ENCODE measurements around the gene DAPK2. TPM values are rescaled to one million over a fixed set of nuclear protein-coding genes. Genes with fewer than 3 reads are reported as not detected.

The DAPK2 gene
- total RNA-seq, 1 experiment from 2014 or later, result 2.3 TPM

DNA sequence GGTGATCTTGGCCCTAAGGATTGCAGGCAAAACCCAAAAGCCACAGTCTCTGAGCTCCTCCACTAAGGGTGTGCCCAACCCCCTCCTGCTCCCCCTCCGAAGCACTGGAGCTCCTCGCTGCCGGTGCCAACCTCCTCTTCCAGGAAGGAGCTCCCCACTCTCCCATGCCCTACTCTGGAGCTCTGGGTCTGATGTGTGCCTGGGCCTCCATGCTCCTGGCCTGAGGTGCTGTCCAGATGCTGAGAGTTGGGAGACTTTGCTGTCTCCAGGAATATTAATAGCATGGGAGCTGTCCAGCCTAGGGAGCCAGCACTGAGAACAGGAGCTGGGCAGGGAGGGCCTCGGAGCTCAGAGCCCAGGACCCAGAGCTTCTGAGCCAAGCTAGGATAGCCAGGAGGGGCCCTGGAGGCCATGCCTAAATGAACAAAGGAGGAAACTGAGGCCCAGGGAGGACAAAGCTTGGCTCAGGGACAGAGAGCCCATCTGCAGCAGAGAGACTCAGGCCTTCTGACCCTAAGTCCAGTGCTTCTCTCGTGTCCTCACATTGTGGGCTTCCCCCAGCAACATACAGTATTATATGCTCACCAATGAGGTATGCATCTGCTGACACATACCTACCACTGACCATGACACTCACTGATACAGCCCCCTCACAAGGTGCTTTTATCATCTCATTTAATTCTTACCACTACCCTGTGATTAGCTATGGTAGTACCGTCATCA lies 175.6 kb downstream of the DAPK2 start:
- H3K9me3 Mint-ChIP-seq, result peaks cover 3% of the 10 kb centered on the region; the same call in 1 of the 2 replicates
- CTCF ChIA-PET, result interaction anchor here (1.1 to 2.0 kb wide), 4 partner anchors 34 to 118 kb away, joined by 3 to 8 read pairs (median 4); partner anchors contain the start of gene HERC1
- TF ChIP-seq ZNF532 (CRISPR knock-in tag; IDR thresholded peaks at IDR 0.05; ENCODE audit: borderline replicate concordance) (no peak), ARID4B (CRISPR knock-in tag; IDR thresholded peaks at IDR 0.05; ENCODE audit: borderline replicate concordance) (peak; percentile 98), PRDM15 (CRISPR knock-in tag; IDR thresholded peaks at IDR 0.05) (peak; percentile 50; the same call in 1 of the 2 replicates), NR2C2 (CRISPR knock-in tag; IDR thresholded peaks at IDR 0.05) (peak; percentile 69), JUN (CRISPR knock-in tag; IDR thresholded peaks at IDR 0.05) (peak; percentile 92), TCF7 (CRISPR knock-in tag; IDR thresholded peaks at IDR 0.05; ENCODE audit: low read depth) (peak; percentile 84; the same call in 1 of the 2 replicates), TEAD4 (CRISPR knock-in tag; IDR thresholded peaks at IDR 0.05) (peak; percentile 91), TEAD1 (CRISPR knock-in tag; IDR thresholded peaks at IDR 0.05) (peak; percentile 68; the same call in 1 of the 2 replicates), SP1 (CRISPR knock-in tag; conservative IDR thresholded peaks at IDR 0.05) (no peak), RELA (CRISPR knock-in tag; IDR thresholded peaks at IDR 0.05; ENCODE audit: borderline replicate concordance) (no peak), FOXK1 (CRISPR knock-in tag; IDR thresholded peaks at IDR 0.05) (peak; percentile 88), NR1H2 (CRISPR knock-in tag; IDR thresholded peaks at IDR 0.05) (peak; percentile 78; the same call in 1 of the 2 replicates), SMAD3 (CRISPR knock-in tag; IDR thresholded peaks at IDR 0.05; ENCODE audit: borderline replicate concordance) (peak; percentile 42; the same call in 1 of the 2 replicates), USF1 (CRISPR knock-in tag; IDR thresholded peaks at IDR 0.05) (peak; percentile 78; the same call in 1 of the 2 replicates), FOXP1 (CRISPR knock-in tag; IDR thresholded peaks at IDR 0.05; ENCODE audit: borderline replicate concordance) (peak; percentile 88), ZNF232 (CRISPR knock-in tag; IDR thresholded peaks at IDR 0.05) (peak; percentile 78; the same call in 1 of the 2 replicates), NFE2L1 (CRISPR knock-in tag; IDR thresholded peaks at IDR 0.05) (peak; percentile 68; the same call in 1 of the 2 replicates)
- TF ChIP-seq, protein P1, sequence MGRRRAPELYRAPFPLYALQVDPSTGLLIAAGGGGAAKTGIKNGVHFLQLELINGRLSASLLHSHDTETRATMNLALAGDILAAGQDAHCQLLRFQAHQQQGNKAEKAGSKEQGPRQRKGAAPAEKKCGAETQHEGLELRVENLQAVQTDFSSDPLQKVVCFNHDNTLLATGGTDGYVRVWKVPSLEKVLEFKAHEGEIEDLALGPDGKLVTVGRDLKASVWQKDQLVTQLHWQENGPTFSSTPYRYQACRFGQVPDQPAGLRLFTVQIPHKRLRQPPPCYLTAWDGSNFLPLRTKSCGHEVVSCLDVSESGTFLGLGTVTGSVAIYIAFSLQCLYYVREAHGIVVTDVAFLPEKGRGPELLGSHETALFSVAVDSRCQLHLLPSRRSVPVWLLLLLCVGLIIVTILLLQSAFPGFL (CRISPR knock-in tag; IDR thresholded peaks at IDR 0.05; ENCODE audit: borderline replicate concordance), result peak; percentile 94; the same call in 1 of the 2 replicates
- TF ChIP-seq, protein P2, sequence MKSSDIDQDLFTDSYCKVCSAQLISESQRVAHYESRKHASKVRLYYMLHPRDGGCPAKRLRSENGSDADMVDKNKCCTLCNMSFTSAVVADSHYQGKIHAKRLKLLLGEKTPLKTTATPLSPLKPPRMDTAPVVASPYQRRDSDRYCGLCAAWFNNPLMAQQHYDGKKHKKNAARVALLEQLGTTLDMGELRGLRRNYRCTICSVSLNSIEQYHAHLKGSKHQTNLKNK (CRISPR knock-in tag; IDR thresholded peaks at IDR 0.05), result no peak
- TF ChIP-seq, protein P3, sequence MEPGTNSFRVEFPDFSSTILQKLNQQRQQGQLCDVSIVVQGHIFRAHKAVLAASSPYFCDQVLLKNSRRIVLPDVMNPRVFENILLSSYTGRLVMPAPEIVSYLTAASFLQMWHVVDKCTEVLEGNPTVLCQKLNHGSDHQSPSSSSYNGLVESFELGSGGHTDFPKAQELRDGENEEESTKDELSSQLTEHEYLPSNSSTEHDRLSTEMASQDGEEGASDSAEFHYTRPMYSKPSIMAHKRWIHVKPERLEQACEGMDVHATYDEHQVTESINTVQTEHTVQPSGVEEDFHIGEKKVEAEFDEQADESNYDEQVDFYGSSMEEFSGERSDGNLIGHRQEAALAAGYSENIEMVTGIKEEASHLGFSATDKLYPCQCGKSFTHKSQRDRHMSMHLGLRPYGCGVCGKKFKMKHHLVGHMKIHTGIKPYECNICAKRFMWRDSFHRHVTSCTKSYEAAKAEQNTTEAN (CRISPR knock-in tag; IDR thresholded peaks at IDR 0.05), result 0 out of 2 replicates have a peak, but pooled peaks have one; percentile 26

More for the DNA sequence above, 175.6 kb downstream of the DAPK2 start:
- H3K27me3 Mint-ChIP-seq (ENCODE audit: low read depth), result no peaks in the 10 kb centered on the region
- no peaks in the 10 kb centered on the region; the same call in 1 of the 2 replicates for H3K4me1 Mint-ChIP-seq
- ATAC-seq (peak; percentile 97), DNase-seq (ENCODE audit: low spot score) (peak; percentile 65)
- H3K36me3 Mint-ChIP-seq, result no peaks in the 10 kb centered on the region; the same call in 1 of the 2 replicates
- no peak overlapping the region for H3K4me3 Mint-ChIP-seq
- POLR2A ChIA-PET, result no interaction called here
- H3K27ac Mint-ChIP-seq, result no peak overlapping the region

Data from WTC11 (cell line).